HG03097 (cell line): ENCODE measurements around the gene FBXO8.
"Not testable (repeated sequence)": the region's sequence is repeated elsewhere in the genome, so short reads cannot be mapped to it uniquely, and the experiment has no call there.

ENCODE experiments used
- ATAC-seq: cut with Tn5 transposase; IDR thresholded peaks from one replicate; pipeline ENCODE4 v1.9.1; 2021; ENCODE audit not compliant: unreplicated experiment, low FRiP score

The FBXO8 gene

GRCh38 chr4:174284487-174284886 lies 1.0 kb upstream of the FBXO8 start:
- no peak for ATAC-seq

- peak; percentile 96 for ATAC-seq
Observed at GRCh38 chr4:174282836-174283506, 496 bp downstream of the FBXO8 start.

DNA sequence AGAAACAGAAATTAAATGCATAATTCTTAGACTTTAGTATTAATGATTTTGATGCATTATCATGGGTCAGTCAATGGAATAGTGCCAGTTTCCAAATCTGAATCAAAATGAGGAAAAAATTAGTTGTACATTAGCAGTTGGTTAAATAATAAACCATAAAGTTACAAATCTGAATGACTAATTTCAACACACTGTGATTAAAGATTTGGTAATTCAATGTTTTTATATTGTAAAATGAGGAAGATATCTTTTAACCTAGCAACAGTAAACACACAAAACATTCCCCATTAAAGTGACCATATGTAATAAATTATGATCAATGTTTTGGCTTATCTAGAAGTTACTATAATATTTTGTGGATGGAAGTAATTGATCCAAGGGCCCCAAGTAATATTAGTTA lies 1.6 kb downstream of the FBXO8 start:
- no peak for ATAC-seq

- ATAC-seq, result no peak
Observed at GRCh38 chr4:174281182-174281737, 2.2 kb downstream of the FBXO8 start.

GRCh38 chr4:174279433-174280155 lies 3.9 kb downstream of the FBXO8 start:
- ATAC-seq, result no peak

DNA sequence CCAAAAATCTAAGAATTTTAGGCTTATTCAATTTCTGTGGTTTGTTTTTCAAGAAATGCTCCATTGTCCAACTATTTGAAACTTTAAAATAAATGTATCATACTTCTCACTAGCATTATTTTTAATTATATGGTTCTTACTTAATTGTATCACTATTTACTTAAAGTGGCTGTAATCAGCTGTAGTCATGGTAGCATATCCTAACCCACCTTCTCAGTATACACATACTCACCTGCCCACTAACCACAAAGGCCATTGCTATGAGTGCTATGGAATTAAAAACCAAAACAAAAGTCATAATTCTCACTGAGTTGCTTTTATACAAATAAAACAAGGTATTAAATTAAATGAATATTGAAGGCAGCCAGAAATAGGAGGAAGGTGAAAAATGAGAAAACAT lies 5.0 kb downstream of the FBXO8 start:
- no peak for ATAC-seq

GRCh38 chr4:174277433-174277832 lies 6.0 kb downstream of the FBXO8 start:
- no peak for ATAC-seq

- ATAC-seq, result no peak
Observed at GRCh38 chr4:174275101-174275500, 8.4 kb downstream of the FBXO8 start.

- no peak for ATAC-seq
Observed at GRCh38 chr4:174274436-174274835, 9.0 kb downstream of the FBXO8 start.

DNA sequence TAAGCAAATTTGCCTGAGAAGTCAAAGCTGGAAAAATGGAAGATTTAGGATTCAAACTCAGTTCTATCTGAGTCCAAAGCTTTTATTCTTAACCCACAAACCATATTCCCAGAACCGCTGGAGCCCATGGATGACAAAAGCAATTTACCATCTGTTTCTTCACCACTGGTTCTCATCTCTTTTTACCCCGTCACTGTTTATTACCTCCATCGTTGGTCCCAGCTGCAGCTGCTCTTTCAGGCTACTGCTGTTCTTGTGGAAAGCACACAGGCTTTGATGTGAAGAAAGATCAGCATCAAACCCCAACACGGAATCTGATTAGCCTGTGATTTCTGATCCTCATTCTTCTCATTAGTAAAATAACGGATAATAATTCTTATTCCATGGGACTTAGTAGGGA lies 9.5 kb downstream of the FBXO8 start:
- no peak for ATAC-seq

- no peak for ATAC-seq
Observed at GRCh38 chr4:174266416-174266815, 17.1 kb downstream of the FBXO8 start.

DNA sequence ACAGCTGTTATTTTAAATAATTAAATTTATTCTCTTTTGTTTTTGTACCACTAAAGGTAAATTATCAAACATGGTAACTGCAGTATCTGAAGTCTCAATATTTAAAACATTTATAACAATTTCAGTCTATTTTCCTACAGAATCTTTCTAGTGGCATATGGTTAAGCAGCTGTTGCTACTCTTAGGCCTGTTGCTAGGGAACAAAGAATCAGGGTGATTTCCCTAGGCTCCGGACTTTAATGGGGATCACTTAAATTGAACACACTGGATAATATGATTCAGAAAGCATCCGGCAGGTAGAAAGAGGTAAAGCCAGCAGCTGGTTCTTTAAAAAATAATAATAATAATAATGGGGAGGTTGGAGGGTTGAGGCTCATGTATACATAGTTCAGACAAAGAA lies 17.6 kb downstream of the FBXO8 start:
- ATAC-seq, result no peak

DNA sequence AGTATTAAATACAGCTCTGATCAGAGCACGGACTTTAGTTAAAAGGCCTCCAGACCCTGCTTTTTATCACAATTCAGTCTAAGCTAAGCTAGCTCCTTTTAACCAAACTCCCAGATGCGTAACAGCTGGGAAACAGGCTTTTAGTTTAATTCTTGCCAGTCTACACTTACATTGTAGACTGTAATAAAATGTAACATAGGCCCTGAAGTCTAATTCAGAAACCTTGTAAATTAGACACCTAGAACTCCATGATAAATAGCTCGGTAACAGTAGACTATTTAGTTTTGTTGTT lies 20.1 kb downstream of the FBXO8 start:
- ATAC-seq, result no peak

- ATAC-seq, result no peak
Observed at GRCh38 chr4:174262624-174263444, 20.6 kb downstream of the FBXO8 start.

- not testable (repeated sequence) for ATAC-seq
Observed at GRCh38 chr4:174261432-174261831, 22.0 kb downstream of the FBXO8 start.

- ATAC-seq, result peak; percentile 79
Observed at GRCh38 chr4:174260099-174260498, 23.4 kb downstream of the FBXO8 start.

DNA sequence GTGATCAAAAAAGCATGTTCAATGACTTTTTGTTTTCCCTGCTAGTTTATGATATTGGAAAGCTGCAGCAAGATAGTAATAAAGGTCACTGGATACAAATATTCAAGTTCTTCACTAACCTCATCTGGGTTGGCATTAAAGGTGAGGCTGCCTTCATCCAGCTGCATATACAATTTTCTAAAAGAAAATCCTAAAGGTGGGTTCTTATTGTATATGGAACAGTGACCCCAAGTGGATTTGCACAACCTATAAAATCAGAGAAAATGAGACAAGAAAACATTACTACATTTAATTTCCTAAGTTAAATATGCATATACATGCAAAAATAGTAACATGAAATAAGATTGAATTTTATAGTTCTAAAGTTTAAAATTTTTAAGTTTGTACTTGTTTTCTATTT lies 23.9 kb downstream of the FBXO8 start:
- ATAC-seq, result peak; percentile 14

DNA sequence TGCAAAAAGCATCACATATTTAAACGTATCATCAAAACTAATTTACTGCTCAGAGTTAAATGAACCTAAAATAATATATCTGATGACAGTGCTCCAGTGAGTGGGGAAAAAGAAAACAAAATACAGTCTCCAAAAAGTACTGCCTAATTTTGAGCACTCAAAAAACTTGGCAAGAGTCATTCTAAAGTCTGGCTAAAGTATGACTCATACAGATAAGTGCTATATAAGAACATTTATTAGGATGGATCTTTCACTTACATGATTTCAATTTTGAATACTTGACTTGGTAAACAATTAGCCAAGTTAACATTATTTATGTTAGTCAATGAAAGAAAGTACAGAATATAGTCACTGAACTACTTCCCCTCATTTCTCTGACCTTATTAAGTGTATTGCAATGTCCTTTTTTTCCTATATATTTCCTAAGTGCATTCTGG lies 27.2 kb downstream of the FBXO8 start:
- no peak for ATAC-seq

- ATAC-seq, result no peak
Observed at GRCh38 chr4:174255786-174256185, 27.7 kb downstream of the FBXO8 start.

DNA sequence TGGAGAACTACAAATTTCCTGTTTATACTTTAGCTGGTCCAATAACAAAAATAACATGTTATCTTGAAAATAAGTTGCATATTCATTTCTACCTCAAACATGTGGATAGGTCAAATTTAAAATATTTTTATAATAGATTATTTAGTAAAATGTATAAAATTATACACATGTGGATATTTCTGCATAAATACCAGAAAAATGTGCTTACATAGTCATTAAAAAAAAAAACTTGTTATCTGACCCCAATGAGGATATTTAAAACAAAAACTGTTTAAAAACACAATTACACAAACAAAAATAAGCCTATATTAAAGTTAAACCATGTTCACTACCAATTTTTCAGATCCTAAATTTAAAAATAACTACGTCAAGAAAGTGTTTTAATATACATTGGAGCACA lies 28.1 kb downstream of the FBXO8 start:
- no peak for ATAC-seq

- no peak for ATAC-seq
Observed at GRCh38 chr4:174254613-174255012, 28.9 kb downstream of the FBXO8 start.
